ENCODE data around the gene KRIT1.
"Not testable (repeated sequence)": the region's sequence is repeated elsewhere in the genome, so short reads cannot be mapped to it uniquely, and the experiment has no call there.

Gene KRIT1

GRCh38 chr7:92178928-92179924, 66.5 kb downstream of the KRIT1 start, which contains the start of gene LRRD1:
Gene LRRD1, minus strand, starts transcription at chr7:92179142. Its CDS starts 13,940 bp downstream, at chr7:92165202.
- ATAC-seq: peak; percentile 98
- TF ChIP-seq ARNTL (CRISPR knock-in tag; IDR thresholded peaks at IDR 0.05; ENCODE audit: borderline replicate concordance, low read depth) (no peak), ZNF565 (CRISPR knock-in tag; conservative IDR thresholded peaks at IDR 0.05; ENCODE audit: low read depth) (no peak; the same call in 1 of the 2 replicates)

- ATAC-seq: peak; percentile 56
- peak; percentile 32; the same call in 1 of the 2 replicates for TF ChIP-seq ZC3H10 (CRISPR knock-in tag; IDR thresholded peaks at IDR 0.05)
- TF ChIP-seq ZFP30 (CRISPR knock-in tag; IDR thresholded peaks at IDR 0.05): no peak
Measured at GRCh38 chr7:92177362-92177761, 68.4 kb downstream of the KRIT1 start.

DNA sequence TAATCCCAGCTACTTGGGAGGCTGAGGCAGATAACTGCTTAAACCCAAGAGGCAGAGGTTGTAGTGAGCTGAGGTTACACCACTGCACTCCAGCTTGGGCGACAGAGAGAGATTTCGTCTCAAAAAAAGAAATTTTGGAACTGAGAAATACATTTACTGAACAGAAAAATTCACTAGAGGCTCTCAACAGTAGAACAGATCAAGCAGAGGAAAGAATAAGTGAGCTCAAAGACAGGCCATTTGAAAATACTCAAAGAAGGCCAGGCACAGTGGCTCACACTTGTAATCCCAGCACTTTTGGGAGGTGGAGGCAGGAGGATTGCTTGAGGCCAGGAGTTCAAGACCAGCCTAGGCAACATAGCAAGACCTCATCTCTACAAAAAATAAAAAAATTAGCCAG, 76.2 kb downstream of the KRIT1 start:
- not testable (repeated sequence) for ATAC-seq

DNA sequence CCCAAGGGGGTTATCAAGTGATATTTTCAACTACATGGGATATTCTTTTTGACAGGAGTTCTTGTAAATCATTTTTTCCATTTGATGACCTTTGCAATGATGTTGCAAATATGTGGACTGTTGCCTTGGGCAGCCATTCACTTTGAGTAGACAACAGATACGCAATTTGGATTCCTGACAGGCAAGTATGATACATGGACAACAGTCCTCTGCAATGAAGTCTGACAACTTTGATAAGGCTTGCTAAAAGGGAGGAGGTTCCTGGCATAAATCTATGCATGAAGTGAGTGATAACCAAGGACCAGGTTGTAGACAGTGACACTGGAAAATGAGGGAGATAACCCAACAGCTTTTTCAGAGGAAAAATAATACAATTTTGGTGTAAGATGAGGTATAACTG, 84.4 kb downstream of the KRIT1 start:
- TF ChIP-seq ZNF8 (CRISPR knock-in tag; IDR thresholded peaks at IDR 0.05) (no peak), TSHZ2 (CRISPR knock-in tag; IDR thresholded peaks at IDR 0.05) (no peak), SNAI2 (CRISPR knock-in tag; IDR thresholded peaks at IDR 0.05) (no peak)
- no peak for ATAC-seq

DNA sequence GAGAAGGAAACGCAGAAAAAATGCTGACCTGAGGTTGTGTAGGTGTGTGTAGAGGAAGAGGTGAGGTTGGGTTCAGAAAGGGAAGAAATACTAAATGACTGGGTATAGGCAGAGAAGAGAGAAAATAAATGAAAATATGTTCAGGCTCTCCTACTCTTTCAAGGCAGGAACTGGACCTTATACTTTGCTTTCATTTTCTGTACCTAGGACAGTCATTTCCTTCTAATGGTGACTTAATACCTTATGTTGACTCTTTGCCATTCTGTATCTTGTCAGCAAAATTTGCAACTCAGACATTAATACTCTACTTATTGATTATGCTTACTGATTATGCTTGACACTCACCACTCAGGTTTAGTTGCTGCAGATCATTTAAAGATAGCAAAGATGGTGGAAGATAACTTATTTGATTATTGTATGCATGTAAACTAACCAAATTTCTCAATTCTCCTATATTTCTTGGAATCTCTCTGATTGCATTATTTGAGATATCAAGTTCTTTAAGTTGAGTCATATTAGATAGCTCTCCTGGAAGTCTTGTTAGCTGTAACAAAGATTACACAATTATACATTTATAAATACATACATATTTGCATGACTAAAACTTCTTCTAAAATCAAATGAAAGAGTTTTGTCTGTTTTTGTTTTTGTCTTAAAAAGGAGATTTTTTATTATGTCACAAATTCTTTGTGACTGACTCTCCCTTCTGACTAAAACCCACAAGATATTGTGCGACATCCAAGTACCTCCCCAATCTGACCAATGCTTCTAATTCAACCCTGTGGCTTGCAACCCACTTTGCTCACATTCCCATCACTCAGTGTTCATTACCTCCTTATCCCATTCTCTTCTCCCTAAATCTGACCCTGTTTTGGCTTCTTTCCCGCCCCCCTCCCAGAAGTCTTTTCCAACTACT, 86.8 kb downstream of the KRIT1 start:
- ATAC-seq: peak; percentile 88
- TF ChIP-seq, protein P1, sequence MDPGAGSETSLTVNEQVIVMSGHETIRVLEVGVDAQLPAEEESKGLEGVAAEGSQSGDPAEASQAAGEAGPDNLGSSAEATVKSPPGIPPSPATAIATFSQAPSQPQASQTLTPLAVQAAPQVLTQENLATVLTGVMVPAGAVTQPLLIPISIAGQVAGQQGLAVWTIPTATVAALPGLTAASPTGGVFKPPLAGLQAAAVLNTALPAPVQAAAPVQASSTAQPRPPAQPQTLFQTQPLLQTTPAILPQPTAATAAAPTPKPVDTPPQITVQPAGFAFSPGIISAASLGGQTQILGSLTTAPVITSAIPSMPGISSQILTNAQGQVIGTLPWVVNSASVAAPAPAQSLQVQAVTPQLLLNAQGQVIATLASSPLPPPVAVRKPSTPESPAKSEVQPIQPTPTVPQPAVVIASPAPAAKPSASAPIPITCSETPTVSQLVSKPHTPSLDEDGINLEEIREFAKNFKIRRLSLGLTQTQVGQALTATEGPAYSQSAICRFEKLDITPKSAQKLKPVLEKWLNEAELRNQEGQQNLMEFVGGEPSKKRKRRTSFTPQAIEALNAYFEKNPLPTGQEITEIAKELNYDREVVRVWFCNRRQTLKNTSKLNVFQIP (CRISPR knock-in tag; IDR thresholded peaks at IDR 0.05; ENCODE audit: borderline replicate concordance, low read depth): no peak
- TF ChIP-seq OSR1 (CRISPR knock-in tag; IDR thresholded peaks at IDR 0.05) (no peak), TSHZ2 (CRISPR knock-in tag; IDR thresholded peaks at IDR 0.05) (no peak), ISL1 (CRISPR knock-in tag; IDR thresholded peaks at IDR 0.05) (no peak), SNAI2 (CRISPR knock-in tag; IDR thresholded peaks at IDR 0.05) (no peak), ARNTL (CRISPR knock-in tag; IDR thresholded peaks at IDR 0.05; ENCODE audit: borderline replicate concordance, low read depth) (no peak), ESRRG (CRISPR knock-in tag; IDR thresholded peaks at IDR 0.05) (no peak), ZFP30 (CRISPR knock-in tag; IDR thresholded peaks at IDR 0.05) (no peak), RARB (CRISPR knock-in tag; IDR thresholded peaks at IDR 0.05) (no peak), TOX (CRISPR knock-in tag; IDR thresholded peaks at IDR 0.05; ENCODE audit: borderline replicate concordance) (no peak), ZFP3 (CRISPR knock-in tag; IDR thresholded peaks at IDR 0.05) (no peak), ZNF8 (CRISPR knock-in tag; IDR thresholded peaks at IDR 0.05) (no peak), TCF4 (CRISPR knock-in tag; IDR thresholded peaks at IDR 0.05; ENCODE audit: borderline replicate concordance) (no peak), PPARA (CRISPR knock-in tag; IDR thresholded peaks at IDR 0.05; ENCODE audit: borderline replicate concordance) (no peak), ZNF70 (CRISPR knock-in tag; IDR thresholded peaks at IDR 0.05) (no peak)
- TF ChIP-seq, protein P2, sequence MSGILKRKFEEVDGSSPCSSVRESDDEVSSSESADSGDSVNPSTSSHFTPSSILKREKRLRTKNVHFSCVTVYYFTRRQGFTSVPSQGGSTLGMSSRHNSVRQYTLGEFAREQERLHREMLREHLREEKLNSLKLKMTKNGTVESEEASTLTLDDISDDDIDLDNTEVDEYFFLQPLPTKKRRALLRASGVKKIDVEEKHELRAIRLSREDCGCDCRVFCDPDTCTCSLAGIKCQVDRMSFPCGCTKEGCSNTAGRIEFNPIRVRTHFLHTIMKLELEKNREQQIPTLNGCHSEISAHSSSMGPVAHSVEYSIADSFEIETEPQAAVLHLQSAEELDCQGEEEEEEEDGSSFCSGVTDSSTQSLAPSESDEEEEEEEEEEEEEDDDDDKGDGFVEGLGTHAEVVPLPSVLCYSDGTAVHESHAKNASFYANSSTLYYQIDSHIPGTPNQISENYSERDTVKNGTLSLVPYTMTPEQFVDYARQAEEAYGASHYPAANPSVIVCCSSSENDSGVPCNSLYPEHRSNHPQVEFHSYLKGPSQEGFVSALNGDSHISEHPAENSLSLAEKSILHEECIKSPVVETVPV (CRISPR knock-in tag; IDR thresholded peaks at IDR 0.05): no peak

Data from SK-N-SH treated with all-trans-retinoic acid at 6 μM for 48 hours (cell line).